ENCODE measurements around the gene IKZF2.

DNA sequence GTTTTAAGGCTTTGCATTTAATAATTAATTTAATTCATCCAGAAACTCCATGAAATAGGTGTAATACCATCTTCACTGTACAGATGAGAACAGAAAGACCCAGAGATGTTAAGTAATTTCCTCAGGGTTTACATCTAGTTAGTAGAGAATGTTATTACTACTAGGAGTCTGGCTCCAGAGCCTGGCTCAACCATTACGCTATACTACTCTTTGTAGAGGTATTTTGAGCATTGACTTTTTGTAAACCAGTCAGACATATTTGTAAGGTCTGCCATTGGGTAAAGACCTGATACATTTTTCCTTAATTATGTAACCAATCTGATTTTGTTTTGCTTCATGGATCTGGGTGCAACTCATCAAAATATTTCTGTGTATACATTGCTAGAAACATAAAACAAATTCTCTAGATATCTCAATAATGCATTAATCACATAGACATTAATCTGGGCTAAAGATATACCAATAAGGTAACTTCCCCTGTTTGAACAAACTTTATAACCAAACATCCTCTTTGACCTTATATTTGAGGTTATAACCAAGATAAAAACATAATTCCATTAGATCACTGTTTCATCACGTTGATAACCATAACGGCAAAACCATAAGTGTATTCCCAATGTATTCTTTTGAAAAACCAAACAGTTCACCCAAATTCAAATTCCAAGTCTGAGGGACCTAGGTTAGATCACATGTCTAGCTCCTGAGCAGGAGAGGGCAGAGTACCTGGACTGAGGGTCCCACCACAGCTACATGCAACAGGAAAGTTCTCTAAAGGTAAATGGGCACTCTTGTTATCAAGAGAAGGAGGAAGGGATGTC lies 135.0 kb downstream of the IKZF2 start:
- no peak for TF ChIP-seq JUN (IDR thresholded peaks at IDR 0.05)
- TF ChIP-seq CEBPB (IDR thresholded peaks at IDR 0.05), result no peak
- TF ChIP-seq EHMT2 (IDR thresholded peaks at IDR 0.05; ENCODE audit: low read depth), result no peak
- TF ChIP-seq, protein P1, sequence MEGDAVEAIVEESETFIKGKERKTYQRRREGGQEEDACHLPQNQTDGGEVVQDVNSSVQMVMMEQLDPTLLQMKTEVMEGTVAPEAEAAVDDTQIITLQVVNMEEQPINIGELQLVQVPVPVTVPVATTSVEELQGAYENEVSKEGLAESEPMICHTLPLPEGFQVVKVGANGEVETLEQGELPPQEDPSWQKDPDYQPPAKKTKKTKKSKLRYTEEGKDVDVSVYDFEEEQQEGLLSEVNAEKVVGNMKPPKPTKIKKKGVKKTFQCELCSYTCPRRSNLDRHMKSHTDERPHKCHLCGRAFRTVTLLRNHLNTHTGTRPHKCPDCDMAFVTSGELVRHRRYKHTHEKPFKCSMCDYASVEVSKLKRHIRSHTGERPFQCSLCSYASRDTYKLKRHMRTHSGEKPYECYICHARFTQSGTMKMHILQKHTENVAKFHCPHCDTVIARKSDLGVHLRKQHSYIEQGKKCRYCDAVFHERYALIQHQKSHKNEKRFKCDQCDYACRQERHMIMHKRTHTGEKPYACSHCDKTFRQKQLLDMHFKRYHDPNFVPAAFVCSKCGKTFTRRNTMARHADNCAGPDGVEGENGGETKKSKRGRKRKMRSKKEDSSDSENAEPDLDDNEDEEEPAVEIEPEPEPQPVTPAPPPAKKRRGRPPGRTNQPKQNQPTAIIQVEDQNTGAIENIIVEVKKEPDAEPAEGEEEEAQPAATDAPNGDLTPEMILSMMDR (IDR thresholded peaks at IDR 0.05), result no peak
- TF ChIP-seq RFX5 (IDR thresholded peaks at IDR 0.05), result no peak
- TF ChIP-seq RAD21 (conservative IDR thresholded peaks at IDR 0.05 in 1 of 2, IDR thresholded peaks at IDR 0.05 in 1 of 2), result no peak
- no peak for TF ChIP-seq BHLHE40 (IDR thresholded peaks at IDR 0.05; ENCODE audit: low read depth, low read length)
- no peak for TF ChIP-seq CHD2 (IDR thresholded peaks at IDR 0.05; ENCODE audit: low read length, partially characterized antibody)
